PC-9 (cell line): ENCODE results near the gene CNTNAP2. TPM values are rescaled to one million over a fixed set of nuclear protein-coding genes. Genes with fewer than 3 reads are reported as not detected.
A peak's percentile ranks its signal among the peaks of the same experiment; 100 is the strongest.

Experiments used
- BruUV-seq: library from RNA; stranded (reverse); fragments of 400-500 nt; replicated peaks from 2 replicates; lab custom pipeline; 2021; lab: Mats Ljungman, UMichigan
- CTCF ChIA-PET: fragments of 300-600 bp; sonication (Branson Sonifier 250); formaldehyde crosslinking; loops from one replicate; lab custom pipeline; 2022; ENCODE audit warnings: antibody characterized with exemption; lab: Charles Lee
- POLR2A ChIA-PET: fragments of 300-600 bp; sonication (Branson Sonifier 250); formaldehyde crosslinking; loops from one replicate; lab custom pipeline; 2022; ENCODE audit warnings: antibody characterized with exemption; ENCODE audit not compliant: unreplicated experiment; lab: Charles Lee
- DNase-seq, 2 experiments: peaks; one replicate each; pipeline versions ENCODE4 v3.0.0 to v3.0.0-alpha.2; 2015 to 2022; ENCODE audit warnings: mixed read lengths in 1 of 2
- H2AFZ ChIP-seq: fragments of 200-600 bp; sonication (generic); 2 replicates; pipeline ENCODE4 v1.8.1; 2017; ENCODE audit warnings: antibody characterized with exemption
- H3F3A ChIP-seq: fragments of 200-600 bp; sonication (generic); 2 replicates; pipeline ENCODE4 v1.8.1; 2017; ENCODE audit warnings: antibody characterized with exemption, mild to moderate bottlenecking, low read depth; ENCODE audit not compliant: insufficient read depth
- H3K27ac ChIP-seq: fragments of 200-600 bp; sonication (generic); 2 replicates; pipeline ENCODE4 v1.6.1; 2016; ENCODE audit warnings: mixed run types
- H3K27me3 ChIP-seq: fragments of 200-600 bp; sonication (generic); 2 replicates; pipeline ENCODE4 v1.6.1; 2016; ENCODE audit warnings: low read depth, mixed run types; ENCODE audit not compliant: insufficient read depth
- H3K36me3 ChIP-seq: fragments of 200-600 bp; sonication (generic); 2 replicates; pipeline ENCODE4 v1.6.1; 2016; ENCODE audit warnings: low read depth, mixed run types
- H3K4me1 ChIP-seq: fragments of 200-600 bp; sonication (generic); replicated peaks from 2 replicates; pipeline ENCODE4 v1.6.1; 2016; ENCODE audit warnings: mixed run types; ENCODE audit not compliant: insufficient read depth
- H3K4me2 ChIP-seq: fragments of 200-600 bp; sonication (generic); 2 replicates; pipeline ENCODE4 v1.6.1; 2017; ENCODE audit warnings: mixed run types
- H3K4me3 ChIP-seq: fragments of 200-600 bp; sonication (generic); 2 replicates; pipeline ENCODE4 v1.6.1; 2016; ENCODE audit warnings: mixed run types
- H3K79me2 ChIP-seq: fragments of 200-600 bp; sonication (generic); 2 replicates; pipeline ENCODE4 v1.6.1; 2017; ENCODE audit warnings: low read depth, mixed run types
- H3K9me2 ChIP-seq: fragments of 200-600 bp; sonication (generic); 2 replicates; pipeline ENCODE4 v1.8.1; 2017; ENCODE audit warnings: mild to moderate bottlenecking; ENCODE audit not compliant: insufficient read depth
- H3K9me3 ChIP-seq: fragments of 200-600 bp; sonication (generic); 2 replicates; pipeline ENCODE4 v1.8.1; 2016; ENCODE audit warnings: low read depth; ENCODE audit not compliant: insufficient read depth
- H4K20me1 ChIP-seq: fragments of 200-600 bp; sonication (generic); 2 replicates; pipeline ENCODE4 v1.8.1; 2017; ENCODE audit not compliant: insufficient read depth
- EZH2 ChIP-seq: fragments of 200-600 bp; sonication (generic); IDR thresholded peaks from 2 replicates; pipeline ENCODE4 v1.8.0; 2017; ENCODE audit warnings: antibody characterized with exemption, low read depth
- intact Hi-C: fragments of 100-400 bp; cut with micrococcal nuclease; formaldehyde crosslinking; loops from one replicate; pipeline ENCODE4 v1.10.0; 2022; ENCODE audit not compliant: unreplicated experiment
- total RNA-seq: library from RNA; stranded (reverse); gene quantifications from 2 replicates; pipeline ENCODE4 v1.2.3, GENCODE V29; 2021
- TF ChIP-seq, protein P1 (sequence below): fragments of 200-600 bp; sonication (generic); conservative IDR thresholded peaks from 2 replicates; pipeline ENCODE4 v1.6.1; 2017; ENCODE audit warnings: mixed run types, antibody characterized with exemption, mild to moderate bottlenecking, moderate library complexity

Gene CNTNAP2
- total RNA-seq, 1 experiment from 2014 or later: not detected

DNA sequence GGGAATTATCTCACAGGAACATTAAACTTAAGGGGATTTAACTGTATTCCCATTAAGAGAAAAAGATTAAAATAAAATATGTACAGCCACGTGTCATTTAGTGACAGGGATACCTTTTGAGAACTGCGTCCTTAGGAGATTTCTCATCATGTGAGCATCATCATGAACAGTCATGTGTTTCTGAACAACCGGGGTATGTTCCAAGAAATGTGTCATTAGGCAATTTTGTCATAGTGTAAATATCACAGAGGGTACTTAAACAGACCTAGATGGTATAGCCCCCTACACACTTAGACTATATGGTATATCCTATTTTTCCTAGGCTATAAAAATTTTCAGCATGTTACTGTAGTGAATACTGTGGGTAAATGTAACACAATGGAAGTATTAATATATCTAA, 840.3 kb downstream of the CNTNAP2 start:
- H3F3A ChIP-seq: no peaks in the 10 kb centered on the region
- ChIA-PET POLR2A (no interaction called here), CTCF (no interaction called here)
- H3K9me2 ChIP-seq: no peaks in the 10 kb centered on the region
- H3K79me2 ChIP-seq: no peaks in the 10 kb centered on the region
- intact Hi-C loops: no loop called here
- no peak overlapping the region for H3K27ac ChIP-seq
- no peak for DNase-seq
- H4K20me1 ChIP-seq: no peaks in the 10 kb centered on the region
- no peak overlapping the region for H2AFZ ChIP-seq
- TF ChIP-seq, protein P1, sequence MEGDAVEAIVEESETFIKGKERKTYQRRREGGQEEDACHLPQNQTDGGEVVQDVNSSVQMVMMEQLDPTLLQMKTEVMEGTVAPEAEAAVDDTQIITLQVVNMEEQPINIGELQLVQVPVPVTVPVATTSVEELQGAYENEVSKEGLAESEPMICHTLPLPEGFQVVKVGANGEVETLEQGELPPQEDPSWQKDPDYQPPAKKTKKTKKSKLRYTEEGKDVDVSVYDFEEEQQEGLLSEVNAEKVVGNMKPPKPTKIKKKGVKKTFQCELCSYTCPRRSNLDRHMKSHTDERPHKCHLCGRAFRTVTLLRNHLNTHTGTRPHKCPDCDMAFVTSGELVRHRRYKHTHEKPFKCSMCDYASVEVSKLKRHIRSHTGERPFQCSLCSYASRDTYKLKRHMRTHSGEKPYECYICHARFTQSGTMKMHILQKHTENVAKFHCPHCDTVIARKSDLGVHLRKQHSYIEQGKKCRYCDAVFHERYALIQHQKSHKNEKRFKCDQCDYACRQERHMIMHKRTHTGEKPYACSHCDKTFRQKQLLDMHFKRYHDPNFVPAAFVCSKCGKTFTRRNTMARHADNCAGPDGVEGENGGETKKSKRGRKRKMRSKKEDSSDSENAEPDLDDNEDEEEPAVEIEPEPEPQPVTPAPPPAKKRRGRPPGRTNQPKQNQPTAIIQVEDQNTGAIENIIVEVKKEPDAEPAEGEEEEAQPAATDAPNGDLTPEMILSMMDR: no peak
- TF ChIP-seq EZH2: no peak
- no peaks in the 10 kb centered on the region for H3K27me3 ChIP-seq
- H3K9me3 ChIP-seq: no peaks in the 10 kb centered on the region
- H3K4me3 ChIP-seq: no peak overlapping the region
- H3K4me2 ChIP-seq: no peak overlapping the region
- no peaks in the 10 kb centered on the region for H3K36me3 ChIP-seq
- BruUV-seq: no TSS peak
- H3K4me1 ChIP-seq: no peaks in the 10 kb centered on the region

DNA sequence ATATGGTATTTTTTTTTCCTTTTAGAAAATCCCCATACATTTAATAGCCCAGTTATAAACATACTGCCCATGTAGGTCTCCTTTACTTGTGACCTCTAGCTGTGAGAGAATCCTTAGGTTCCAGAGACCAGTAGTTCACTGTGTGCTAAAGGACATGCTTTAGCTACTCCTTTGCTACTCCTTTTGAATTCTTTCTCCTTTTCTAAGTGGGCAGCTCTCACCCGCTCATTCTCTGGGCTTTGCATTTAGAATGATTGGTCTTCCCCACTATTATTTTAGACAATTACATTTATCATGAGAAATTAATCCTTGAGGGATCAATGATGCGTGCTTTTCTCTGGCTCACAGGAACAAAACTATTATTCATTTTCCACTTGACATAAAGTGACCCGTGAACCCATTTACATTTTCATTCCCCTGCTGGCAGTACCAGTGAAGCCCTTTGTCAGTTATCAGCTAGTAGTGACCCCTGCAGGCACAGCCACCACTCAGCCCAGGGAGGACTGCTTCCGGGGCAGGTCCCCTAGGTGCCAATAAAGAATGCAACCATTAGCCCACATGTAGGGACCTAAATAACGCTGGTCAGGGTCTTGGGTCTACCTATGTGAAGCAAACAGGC, 844.3 kb downstream of the CNTNAP2 start:
- Histone ChIP-seq H3K27ac (no peak overlapping the region), H3K27me3 (no peaks in the 10 kb centered on the region), H3K4me3 (no peak overlapping the region), H3F3A (no peaks in the 10 kb centered on the region), H3K9me3 (no peaks in the 10 kb centered on the region), H3K36me3 (no peaks in the 10 kb centered on the region), H3K79me2 (no peaks in the 10 kb centered on the region), H2AFZ (no peak overlapping the region), H3K4me1 (no peaks in the 10 kb centered on the region), H3K9me2 (no peaks in the 10 kb centered on the region), H4K20me1 (no peaks in the 10 kb centered on the region), H3K4me2 (no peak overlapping the region)
- ChIA-PET POLR2A (no interaction called here), CTCF (no interaction called here)
- TF ChIP-seq, protein P1: no peak
- no peak for TF ChIP-seq EZH2
- intact Hi-C loops: no loop called here
- BruUV-seq: no TSS peak
- DNase-seq: no peak

DNA sequence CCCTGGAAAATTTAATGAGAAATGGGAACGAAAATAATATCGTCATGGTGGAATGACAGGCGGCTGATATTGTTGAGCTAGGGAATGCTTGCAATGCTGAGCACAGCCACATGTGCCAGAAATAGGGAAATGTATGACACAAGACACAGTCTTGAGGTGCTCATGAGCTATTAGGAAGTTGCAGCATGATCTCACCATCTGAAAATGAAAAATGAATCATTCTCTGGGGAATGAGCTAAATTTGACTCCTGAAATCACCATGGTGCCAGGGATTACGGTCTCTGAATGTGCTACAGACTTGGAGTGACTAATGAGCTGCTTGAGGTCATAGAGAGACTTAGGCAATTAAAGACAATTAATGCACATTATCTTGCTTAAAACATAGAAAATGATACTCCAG, 845.0 kb downstream of the CNTNAP2 start:
- no TSS peak for BruUV-seq
- no peak overlapping the region for H3K27ac ChIP-seq
- H3K4me1 ChIP-seq: no peaks in the 10 kb centered on the region
- H3K79me2 ChIP-seq: no peaks in the 10 kb centered on the region
- ChIA-PET POLR2A (no interaction called here), CTCF (no interaction called here)
- intact Hi-C loops: no loop called here
- no peaks in the 10 kb centered on the region for H3K9me3 ChIP-seq
- H4K20me1 ChIP-seq: no peaks in the 10 kb centered on the region
- no peak overlapping the region for H2AFZ ChIP-seq
- TF ChIP-seq EZH2: no peak
- TF ChIP-seq, protein P1: no peak
- no peak overlapping the region for H3K4me3 ChIP-seq
- H3F3A ChIP-seq: no peaks in the 10 kb centered on the region
- H3K9me2 ChIP-seq: no peaks in the 10 kb centered on the region
- no peaks in the 10 kb centered on the region for H3K27me3 ChIP-seq
- no peak overlapping the region for H3K4me2 ChIP-seq
- no peaks in the 10 kb centered on the region for H3K36me3 ChIP-seq
- DNase-seq: peak in 1 of 2 experiments; percentile 40
